Ovary (tissue), 9 donors: ENCODE results near the gene BLOC1S4. TPM values are rescaled to one million over a fixed set of nuclear protein-coding genes. Genes with fewer than 3 reads are reported as not detected.

Experiments used
- DNase-seq, 5 donors: peaks; one replicate each; pipeline ENCODE4 v3.0.0-alpha.2; 2019 to 2020
- H3K27ac ChIP-seq, 2 donors: fragments of 200-600 bp; one replicate each; pipeline versions ENCODE4 v1.5.1 to v1.8.0; 2019 to 2022
- H3K27me3 ChIP-seq: fragments of 200-600 bp; one replicate; pipeline ENCODE4 v1.8.0; 2022
- H3K36me3 ChIP-seq: fragments of 200-600 bp; sonication (generic); one replicate; pipeline ENCODE4 v1.5.1; 2019
- H3K4me1 ChIP-seq: one replicate; pipeline ENCODE4 v1.8.1; 2013; ENCODE audit warnings: mild to moderate bottlenecking, moderate library complexity; ENCODE audit not compliant: insufficient read depth
- H3K4me3 ChIP-seq: fragments of 200-600 bp; sonication (generic); one replicate; pipeline ENCODE4 v1.5.1; 2017
- H3K9me3 ChIP-seq, 2 donors: fragments of 200-600 bp in 1 of 2; sonication (generic) in 1 of 2; one replicate each; pipeline versions ENCODE4 v1.5.1 to v1.8.1; 2013 to 2019; ENCODE audit warnings: mild to moderate bottlenecking in 1 of 2, moderate library complexity in 1 of 2
- EP300 ChIP-seq: sonication (generic); formaldehyde crosslinking; IDR thresholded peaks from one replicate; pipeline ENCODE4 v1.6.1; 2017; ENCODE audit warnings: antibody characterized with exemption
- POLR2A ChIP-seq: fragments of 450-650 bp; IDR thresholded peaks from one replicate; pipeline ENCODE4 v1.6.1; 2017; ENCODE audit warnings: antibody characterized with exemption, mild to moderate bottlenecking, moderate library complexity
- WGBS, 3 donors: extraction: QIAGEN DNeasy Blood & Tissue Kit in 1 of 3; methylation state at CpG; one replicate each; pipeline versions ENCODE4 v1.1.5 to v1.1.7; 2013 to 2017; 5-methylcytosine and 5-hydroxymethylcytosine counted together
- intact Hi-C, 4 donors: fragments of 100-400 bp; cut with DNase I; formaldehyde crosslinking; loops; one replicate each; pipeline versions ENCODE4 v1.11.0 to v1.15.1; 2022 to 2023
- polyA plus RNA-seq, 2 donors: library from polyadenylated mRNA; stranded (reverse); fragments of 200-250 nt in 1 of 2; fragments of 350-450 nt in 1 of 2; fragmentation: Illumina TruSeq in 1 of 2; extraction: RNeasy Lipid Tissue Mini Kit (QIAGEN cat#74804) in 1 of 2; gene quantifications; one replicate each; pipeline ENCODE4 v1.2.3, GENCODE V29; 2013 to 2014
- total RNA-seq, 7 donors: library from RNA; depleted of rRNA in 2 of 7; stranded (reverse); fragments of >200 nt in 2 of 7; fragmentation: NEBNext Ultra II Directional in 3 of 7; extraction: Animal tissue kit (Norgen Biotek cat#: 25700) in 3 of 7; gene quantifications; one replicate each; pipeline versions ENCODE4 v1.1.0 to v1.2.4, GENCODE V29; 2016 to 2023
- TF ChIP-seq, protein P1 (sequence below), 3 donors: fragments of 450-650 bp in 2 of 3; fragments of 200-600 bp in 1 of 3; IDR thresholded peaks; one replicate each; pipeline versions ENCODE4 v1.5.1 to v1.8.0; 2016 to 2022; ENCODE audit warnings: antibody characterized with exemption in 3 of 3, mild to moderate bottlenecking in 1 of 3
- donor health status: DM: no; HTN: no; CAD: no; lungs with moderate emphysema.
- donor health status: DM: no; HTN: no; CAD: no.
- donor health status: Bipolar disorder and iron deficiency.
- donor health status: DM: yes; HTN: yes; CAD: no.
- donor health status: DM: no; HTN: no; CAD: no.
- donor health status: DM: yes; HTN: yes; CAD: no.

The BLOC1S4 gene
- total and polyA plus RNA-seq, 9 donors = 8.8 to 26.9 (median 16.9) TPM

DNA sequence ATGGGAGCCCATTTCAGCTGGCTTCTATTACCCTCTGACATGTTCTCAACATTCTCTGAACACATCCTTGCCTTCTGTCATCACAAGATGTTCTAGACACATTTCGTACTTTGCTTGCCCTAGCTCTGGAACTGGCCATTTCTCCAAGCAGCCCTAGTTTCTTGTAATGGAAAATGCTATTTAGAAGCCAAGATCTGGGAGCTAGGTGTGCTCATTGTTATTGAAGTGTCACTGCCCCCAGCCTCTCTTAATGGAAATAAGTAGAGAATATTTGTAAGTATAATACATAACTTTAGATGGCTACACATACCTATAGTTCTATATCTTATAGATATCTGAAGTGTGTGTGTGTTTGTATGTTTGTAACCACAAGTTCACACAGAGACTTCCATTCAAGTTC is 13.2 kb upstream of the BLOC1S4 start:
- Histone ChIP-seq H3K36me3 (no peaks in the 10 kb centered on the region), H3K4me3 (no peak overlapping the region), H3K9me3 (no peaks in the 10 kb centered on the region), H3K4me1 (peaks cover 10% of the 10 kb centered on the region), H3K27ac (no peak overlapping the region), H3K27me3 (no peaks in the 10 kb centered on the region)
- WGBS, 3 donors = 0% methylated on average over 1 of the region's 1 CpG
- TF ChIP-seq EP300 = no peak
- TF ChIP-seq, protein P1, sequence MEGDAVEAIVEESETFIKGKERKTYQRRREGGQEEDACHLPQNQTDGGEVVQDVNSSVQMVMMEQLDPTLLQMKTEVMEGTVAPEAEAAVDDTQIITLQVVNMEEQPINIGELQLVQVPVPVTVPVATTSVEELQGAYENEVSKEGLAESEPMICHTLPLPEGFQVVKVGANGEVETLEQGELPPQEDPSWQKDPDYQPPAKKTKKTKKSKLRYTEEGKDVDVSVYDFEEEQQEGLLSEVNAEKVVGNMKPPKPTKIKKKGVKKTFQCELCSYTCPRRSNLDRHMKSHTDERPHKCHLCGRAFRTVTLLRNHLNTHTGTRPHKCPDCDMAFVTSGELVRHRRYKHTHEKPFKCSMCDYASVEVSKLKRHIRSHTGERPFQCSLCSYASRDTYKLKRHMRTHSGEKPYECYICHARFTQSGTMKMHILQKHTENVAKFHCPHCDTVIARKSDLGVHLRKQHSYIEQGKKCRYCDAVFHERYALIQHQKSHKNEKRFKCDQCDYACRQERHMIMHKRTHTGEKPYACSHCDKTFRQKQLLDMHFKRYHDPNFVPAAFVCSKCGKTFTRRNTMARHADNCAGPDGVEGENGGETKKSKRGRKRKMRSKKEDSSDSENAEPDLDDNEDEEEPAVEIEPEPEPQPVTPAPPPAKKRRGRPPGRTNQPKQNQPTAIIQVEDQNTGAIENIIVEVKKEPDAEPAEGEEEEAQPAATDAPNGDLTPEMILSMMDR (IDR thresholded peaks at IDR 0.05) = no peak
- TF ChIP-seq POLR2A = no peak
- intact Hi-C loops = no loop called here
- no peak for DNase-seq

DNA sequence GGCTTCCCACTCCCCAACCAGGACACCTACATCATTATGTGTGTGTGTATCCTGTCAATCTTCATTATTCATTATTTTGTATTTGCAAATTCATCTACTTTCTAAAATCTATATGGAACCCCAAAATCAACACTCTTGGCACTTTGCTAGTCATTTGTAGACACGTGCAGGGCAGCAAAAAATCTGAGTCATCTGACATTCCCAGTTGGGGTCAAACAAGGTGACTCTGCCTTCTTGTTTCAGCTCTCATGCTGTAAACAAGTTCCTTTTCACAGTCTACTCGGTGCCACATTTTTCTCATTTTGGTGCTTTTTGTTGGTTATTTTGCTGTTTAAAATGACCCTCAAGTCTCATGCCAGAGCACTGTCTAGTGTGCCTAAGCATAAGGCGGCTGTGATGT is 12.2 kb upstream of the BLOC1S4 start:
- no peaks in the 10 kb centered on the region for H3K36me3 ChIP-seq
- DNase-seq = no peak
- TF ChIP-seq POLR2A (no peak), EP300 (no peak)
- TF ChIP-seq, protein P1 (IDR thresholded peaks at IDR 0.05) = no peak
- H3K4me1 ChIP-seq = peaks cover 15% of the 10 kb centered on the region
- intact Hi-C loops = no loop called here
- H3K27me3 ChIP-seq = no peaks in the 10 kb centered on the region
- no peak overlapping the region for H3K4me3 ChIP-seq
- H3K9me3 ChIP-seq = no peaks in the 10 kb centered on the region
- no peak overlapping the region for H3K27ac ChIP-seq
- WGBS, 3 donors = 81 to 90% (median 83%) methylated on average over 3 of the region's 3 CpGs

DNA sequence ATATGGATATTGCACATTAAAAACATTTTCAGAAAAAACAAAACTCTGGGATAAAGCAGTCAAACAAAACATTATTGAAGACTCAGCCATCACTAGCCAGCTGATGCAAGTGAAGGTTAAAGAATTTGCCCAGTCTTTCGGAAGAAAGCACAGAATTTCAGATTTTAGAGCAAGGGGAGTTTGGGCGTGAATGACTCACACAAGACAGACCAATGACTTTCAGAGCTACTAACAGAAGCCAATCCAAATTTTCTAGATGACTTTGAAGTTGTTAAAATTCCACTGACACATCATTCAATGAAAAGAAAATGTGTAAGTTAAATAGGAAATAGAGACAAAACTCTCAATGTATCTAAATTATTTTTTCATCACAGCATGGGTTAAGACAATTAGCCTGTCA is 10.3 kb upstream of the BLOC1S4 start:
- intact Hi-C loops = no loop called here
- Histone ChIP-seq H3K9me3 (no peaks in the 10 kb centered on the region), H3K4me1 (peaks cover 20% of the 10 kb centered on the region)

DNA sequence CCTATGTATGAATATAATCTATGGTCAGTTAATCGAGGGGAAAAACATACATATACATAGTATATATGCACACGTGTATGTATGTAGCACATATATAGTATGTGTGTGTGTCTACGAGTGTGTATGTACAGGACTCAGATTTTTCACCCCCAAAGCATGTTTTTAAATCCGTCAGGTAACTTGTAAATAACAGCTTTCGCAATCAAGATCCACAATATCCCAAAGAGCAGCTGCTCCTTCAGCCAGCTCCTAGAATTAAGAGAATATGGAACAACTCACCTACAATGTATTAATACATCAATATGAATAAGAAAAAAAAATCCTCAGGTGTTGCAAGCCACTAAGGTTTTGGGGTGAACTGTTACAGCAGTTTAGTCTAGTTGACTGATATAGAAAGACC is 9.8 kb upstream of the BLOC1S4 start:
- Histone ChIP-seq H3K4me3 (no peak overlapping the region), H3K4me1 (peaks cover 20% of the 10 kb centered on the region), H3K27ac (no peak overlapping the region), H3K27me3 (no peaks in the 10 kb centered on the region), H3K36me3 (no peaks in the 10 kb centered on the region), H3K9me3 (no peaks in the 10 kb centered on the region)
- WGBS, 3 donors = 89 to 95% (median 94%) methylated on average over 5 of the region's 5 CpGs
- TF ChIP-seq EP300 (no peak), POLR2A (no peak)
- TF ChIP-seq, protein P1 (IDR thresholded peaks at IDR 0.05) = no peak
- intact Hi-C loops = no loop called here
- no peak for DNase-seq

More for the DNA sequence above, 10.3 kb upstream of the BLOC1S4 start:
- no peak overlapping the region for H3K4me3 ChIP-seq
- no peaks in the 10 kb centered on the region for H3K27me3 ChIP-seq
- no peaks in the 10 kb centered on the region for H3K36me3 ChIP-seq
- no peak overlapping the region for H3K27ac ChIP-seq
- DNase-seq = no peak
- 94 to 100% (median 97%) methylated on average over 2 of the region's 2 CpGs for WGBS, 3 donors
- TF ChIP-seq, protein P1 (IDR thresholded peaks at IDR 0.05) = no peak
- TF ChIP-seq POLR2A (no peak), EP300 (no peak)
